OCI-LY3 (cell line): Measurements from ENCODE around the gene SLC50A1.

ENCODE experiments used
- H2AFZ ChIP-seq: fragments of 200-600, 300-600 bp; shearing (Covaris generic); 2 replicates; pipeline ENCODE4 v1.6.0; 2014; ENCODE audit warnings: antibody characterized with exemption, low read depth, low read length
- H3K27ac ChIP-seq: fragments of 200-600, 300-600 bp; sonication (generic); 2 replicates; pipeline ENCODE4 v1.5.1; 2014; ENCODE audit warnings: mild to moderate bottlenecking, low read length, moderate library complexity, mixed read lengths
- H3K27me3 ChIP-seq: fragments of 200-600, 300-600 bp; sonication (generic); 2 replicates; pipeline ENCODE4 v1.6.1; 2014; ENCODE audit warnings: low read depth, low read length, mixed read lengths
- H3K36me3 ChIP-seq: fragments of 200-600, 300-600 bp; sonication (generic); replicated peaks from 2 replicates; pipeline ENCODE3; 2014; ENCODE audit warnings: low read depth, low read length, mixed read lengths
- H3K4me1 ChIP-seq: fragments of 300-600, 200-600 bp; sonication (generic); 2 replicates; pipeline ENCODE4 v1.6.1; 2014; ENCODE audit warnings: low read length, mixed read lengths
- H3K4me2 ChIP-seq: fragments of 200-600, 300-600 bp; sonication (generic); 2 replicates; pipeline ENCODE4 v1.6.1; 2014; ENCODE audit warnings: low read length, mixed read lengths
- H3K4me3 ChIP-seq: fragments of 300-600, 200-600 bp; sonication (generic); 2 replicates; pipeline ENCODE4 v1.5.1; 2014; ENCODE audit warnings: antibody characterized with exemption, mild to moderate bottlenecking, low read length, moderate library complexity
- H3K79me2 ChIP-seq: fragments of 300-600, 200-600 bp; shearing (Covaris generic); 2 replicates; pipeline ENCODE4 v1.6.1; 2014; ENCODE audit warnings: mild to moderate bottlenecking, low read length, mixed read lengths
- H3K9ac ChIP-seq: fragments of 300-600, 200-600 bp; shearing (Covaris generic); 2 replicates; pipeline ENCODE4 v1.6.0; 2014; ENCODE audit warnings: mild to moderate bottlenecking, low read length, moderate library complexity
- H3K9me3 ChIP-seq: fragments of 200-600, 300-600 bp; shearing (Covaris generic); 2 replicates; pipeline ENCODE4 v1.6.1; 2014; ENCODE audit warnings: low read length, mixed read lengths; ENCODE audit not compliant: insufficient read depth
- H4K20me1 ChIP-seq: fragments of 200-600, 300-600 bp; sonication (generic); 2 replicates; pipeline ENCODE4 v1.6.1; 2016; ENCODE audit warnings: low read length, mixed read lengths; ENCODE audit not compliant: insufficient read depth
- CTCF ChIP-seq: fragments of 200-600, 300-600 bp; sonication (generic); IDR thresholded peaks from 2 replicates; pipeline ENCODE4 v1.5.1; 2014; ENCODE audit warnings: antibody characterized with exemption, low read length, low read depth
- EZH2phosphoT487 ChIP-seq: fragments of 200-600 bp; shearing (Covaris generic); IDR thresholded peaks from 2 replicates; pipeline ENCODE4 v1.6.1; 2018; ENCODE audit warnings: antibody characterized with exemption, mixed run types, low read depth

Gene SLC50A1

GRCh38 chr1:155177192-155177917 lies 41.7 kb downstream of the SLC50A1 start:
- H3K79me2 ChIP-seq, result peaks cover 7% of the 10 kb centered on the region
- H3K4me3 ChIP-seq, result no peak overlapping the region
- peaks cover 17% of the 10 kb centered on the region for H3K36me3 ChIP-seq
- H4K20me1 ChIP-seq, result no peaks in the 10 kb centered on the region
- no peaks in the 10 kb centered on the region for H3K27me3 ChIP-seq
- TF ChIP-seq EZH2phosphoT487, result no peak
- TF ChIP-seq CTCF, result no peak
- H3K27ac ChIP-seq, result no peak overlapping the region
- H3K9me3 ChIP-seq, result no peaks in the 10 kb centered on the region
- no peak overlapping the region for H2AFZ ChIP-seq
- H3K4me1 ChIP-seq, result peaks cover 23% of the 10 kb centered on the region
- H3K9ac ChIP-seq, result no peak overlapping the region
- peak overlapping the region; percentile 5; the same call in 1 of the 2 replicates for H3K4me2 ChIP-seq

- Histone ChIP-seq H3K27ac (no peak overlapping the region), H3K4me1 (peaks cover 22% of the 10 kb centered on the region), H4K20me1 (no peaks in the 10 kb centered on the region), H3K9me3 (no peaks in the 10 kb centered on the region), H3K4me3 (no peak overlapping the region), H2AFZ (no peak overlapping the region), H3K27me3 (no peaks in the 10 kb centered on the region), H3K79me2 (peaks cover 2% of the 10 kb centered on the region), H3K4me2 (no peak overlapping the region), H3K9ac (no peak overlapping the region), H3K36me3 (peaks cover 17% of the 10 kb centered on the region)
- TF ChIP-seq CTCF, result no peak
- TF ChIP-seq EZH2phosphoT487, result no peak
These were observed 42.2 kb downstream of the SLC50A1 start for GRCh38 chr1:155177918-155178281.

GRCh38 chr1:155178441-155179111 lies 42.9 kb downstream of the SLC50A1 start:
- Histone ChIP-seq H3K9me3 (no peaks in the 10 kb centered on the region), H3K4me1 (peaks cover 22% of the 10 kb centered on the region), H3K79me2 (no peaks in the 10 kb centered on the region), H3K27me3 (no peaks in the 10 kb centered on the region), H3K4me2 (no peak overlapping the region), H3K27ac (no peak overlapping the region), H2AFZ (no peak overlapping the region), H3K36me3 (peaks cover 19% of the 10 kb centered on the region), H4K20me1 (no peaks in the 10 kb centered on the region), H3K4me3 (no peak overlapping the region), H3K9ac (no peak overlapping the region)
- no peak for TF ChIP-seq CTCF
- no peak for TF ChIP-seq EZH2phosphoT487

- TF ChIP-seq CTCF (no peak), EZH2phosphoT487 (no peak)
- no peaks in the 10 kb centered on the region for H3K27me3 ChIP-seq
- H2AFZ ChIP-seq, result no peak overlapping the region
- no peak overlapping the region for H3K9ac ChIP-seq
- H3K27ac ChIP-seq, result no peak overlapping the region
- no peaks in the 10 kb centered on the region for H4K20me1 ChIP-seq
- peaks cover 19% of the 10 kb centered on the region for H3K36me3 ChIP-seq
- no peaks in the 10 kb centered on the region for H3K9me3 ChIP-seq
- no peak overlapping the region for H3K4me3 ChIP-seq
- H3K4me2 ChIP-seq, result no peak overlapping the region
- H3K79me2 ChIP-seq, result no peaks in the 10 kb centered on the region
- peaks cover 21% of the 10 kb centered on the region for H3K4me1 ChIP-seq
These were observed 43.7 kb downstream of the SLC50A1 start for GRCh38 chr1:155179112-155180031.
